DOHH2 (cell line): Measurements from ENCODE around the gene UBAC2.

Experiments
- H3F3A ChIP-seq: fragments of 200-600 bp; sonication (generic), shearing (Covaris generic); 2 replicates; pipeline ENCODE4 v1.6.0; 2016; ENCODE audit warnings: antibody characterized with exemption, mild to moderate bottlenecking; ENCODE audit not compliant: control insufficient read depth, insufficient read depth
- H3K27ac ChIP-seq: fragments of 200-600 bp; sonication (generic); 2 replicates; pipeline ENCODE4 v1.5.1; 2014; ENCODE audit warnings: low read depth, mild to moderate bottlenecking, low read length, moderate library complexity
- H3K27me3 ChIP-seq: fragments of 200-600 bp; sonication (generic); 2 replicates; pipeline ENCODE4 v1.6.1; 2014; ENCODE audit warnings: mild to moderate bottlenecking, low read length, mixed read lengths; ENCODE audit not compliant: control insufficient read depth
- H3K36me3 ChIP-seq: fragments of 200-600 bp; sonication (generic); 2 replicates; pipeline ENCODE4 v1.6.1; 2014; ENCODE audit warnings: mild to moderate bottlenecking, low read length, moderate library complexity, mixed read lengths; ENCODE audit not compliant: control insufficient read depth
- H3K4me1 ChIP-seq: fragments of 200-600 bp; sonication (generic); 2 replicates; pipeline ENCODE4 v1.6.1; 2014; ENCODE audit warnings: mild to moderate bottlenecking, low read length, mixed read lengths; ENCODE audit not compliant: control insufficient read depth
- H3K4me2 ChIP-seq: fragments of 200-600 bp; sonication (generic); 2 replicates; pipeline ENCODE4 v1.6.0; 2014; ENCODE audit warnings: mild to moderate bottlenecking, low read length, moderate library complexity
- H3K4me3 ChIP-seq: fragments of 200-600 bp; sonication (generic); 2 replicates; pipeline ENCODE4 v1.5.1; 2014; ENCODE audit warnings: mild to moderate bottlenecking, low read length, mixed read lengths
- H3K79me2 ChIP-seq: fragments of 200-600 bp; sonication (generic); 2 replicates; pipeline ENCODE4 v1.6.1; 2014; ENCODE audit warnings: mild to moderate bottlenecking, low read length, mixed read lengths; ENCODE audit not compliant: control insufficient read depth
- H3K9me2 ChIP-seq: fragments of 200-600 bp; sonication (generic); replicated peaks from 2 replicates; pipeline ENCODE4 v1.6.1; 2014; ENCODE audit warnings: mild to moderate bottlenecking, low read length, mixed read lengths; ENCODE audit not compliant: control insufficient read depth
- H3K9me3 ChIP-seq: fragments of 200-600 bp; sonication (generic); 2 replicates; pipeline ENCODE4 v1.6.1; 2014; ENCODE audit warnings: antibody characterized with exemption, low read length, mixed read lengths; ENCODE audit not compliant: control insufficient read depth, insufficient read depth
- H4K20me1 ChIP-seq: fragments of 200-600 bp; sonication (generic); 2 replicates; pipeline ENCODE4 v1.6.0; 2014; ENCODE audit warnings: low read depth, mild to moderate bottlenecking, antibody characterized with exemption, low read length, moderate library complexity; ENCODE audit not compliant: control insufficient read depth, insufficient read depth
- CTCF ChIP-seq: fragments of 200-600 bp; sonication (generic); IDR thresholded peaks from one replicate; pipeline ENCODE4 v1.5.1; 2014; ENCODE audit warnings: antibody characterized with exemption, mild to moderate bottlenecking, low read depth, low read length; ENCODE audit not compliant: poor library complexity, severe bottlenecking
- EZH2phosphoT487 ChIP-seq: fragments of 200-600 bp; sonication (generic); IDR thresholded peaks from 2 replicates; pipeline ENCODE4 v1.6.1; 2017; ENCODE audit warnings: borderline replicate concordance, mild to moderate bottlenecking, antibody characterized with exemption, low read length, moderate library complexity, mixed read lengths

UBAC2 gene

GRCh38 chr13:99393791-99394735 lies 193.4 kb downstream of the UBAC2 start:
- Histone ChIP-seq H3F3A (no peaks in the 10 kb centered on the region), H3K27ac (no peak overlapping the region), H3K36me3 (no peaks in the 10 kb centered on the region), H3K4me3 (no peak overlapping the region), H3K4me2 (no peak overlapping the region), H3K9me3 (no peaks in the 10 kb centered on the region), H3K9me2 (no peaks in the 10 kb centered on the region), H3K79me2 (no peaks in the 10 kb centered on the region), H3K4me1 (no peaks in the 10 kb centered on the region), H4K20me1 (peaks cover 4% of the 10 kb centered on the region; the same call in 1 of the 2 replicates), H3K27me3 (no peaks in the 10 kb centered on the region)
- no peak for TF ChIP-seq CTCF
- no peak for TF ChIP-seq EZH2phosphoT487

GRCh38 chr13:99395436-99395835 lies 194.8 kb downstream of the UBAC2 start:
- no peaks in the 10 kb centered on the region for H3K9me3 ChIP-seq
- H3K4me1 ChIP-seq = no peaks in the 10 kb centered on the region
- TF ChIP-seq CTCF (no peak), EZH2phosphoT487 (no peak)
- no peaks in the 10 kb centered on the region for H3K79me2 ChIP-seq
- no peak overlapping the region for H3K4me2 ChIP-seq
- peaks cover 4% of the 10 kb centered on the region; the same call in 1 of the 2 replicates for H4K20me1 ChIP-seq
- no peak overlapping the region for H3K4me3 ChIP-seq
- H3K36me3 ChIP-seq = no peaks in the 10 kb centered on the region
- H3K27ac ChIP-seq = no peak overlapping the region
- no peaks in the 10 kb centered on the region for H3K27me3 ChIP-seq
- no peaks in the 10 kb centered on the region for H3K9me2 ChIP-seq
- no peaks in the 10 kb centered on the region for H3F3A ChIP-seq

- Histone ChIP-seq H3F3A (no peaks in the 10 kb centered on the region), H4K20me1 (peaks cover 4% of the 10 kb centered on the region; the same call in 1 of the 2 replicates), H3K9me3 (no peaks in the 10 kb centered on the region), H3K4me1 (no peaks in the 10 kb centered on the region), H3K9me2 (no peaks in the 10 kb centered on the region), H3K27me3 (no peaks in the 10 kb centered on the region), H3K27ac (no peak overlapping the region), H3K36me3 (no peaks in the 10 kb centered on the region), H3K4me3 (no peak overlapping the region), H3K4me2 (no peak overlapping the region), H3K79me2 (no peaks in the 10 kb centered on the region)
- TF ChIP-seq CTCF (no peak), EZH2phosphoT487 (no peak)
Observed at GRCh38 chr13:99396446-99396845, 195.8 kb downstream of the UBAC2 start.
